AG09319 (cell line): ENCODE results near the gene FXYD2.

Source experiments
- DNase-seq: peaks from one replicate; pipeline ENCODE4 v3.0.0-alpha.2; 2010; ENCODE audit warnings: low read depth; ENCODE audit errors: extremely low read depth
- TF ChIP-seq, protein P1 (sequence below): IDR thresholded peaks from 2 replicates; pipeline ENCODE4 v1.5.1; 2011; ENCODE audit warnings: low read depth, mild to moderate bottlenecking, inconsistent platforms, low read length, moderate library complexity

The FXYD2 gene

DNA sequence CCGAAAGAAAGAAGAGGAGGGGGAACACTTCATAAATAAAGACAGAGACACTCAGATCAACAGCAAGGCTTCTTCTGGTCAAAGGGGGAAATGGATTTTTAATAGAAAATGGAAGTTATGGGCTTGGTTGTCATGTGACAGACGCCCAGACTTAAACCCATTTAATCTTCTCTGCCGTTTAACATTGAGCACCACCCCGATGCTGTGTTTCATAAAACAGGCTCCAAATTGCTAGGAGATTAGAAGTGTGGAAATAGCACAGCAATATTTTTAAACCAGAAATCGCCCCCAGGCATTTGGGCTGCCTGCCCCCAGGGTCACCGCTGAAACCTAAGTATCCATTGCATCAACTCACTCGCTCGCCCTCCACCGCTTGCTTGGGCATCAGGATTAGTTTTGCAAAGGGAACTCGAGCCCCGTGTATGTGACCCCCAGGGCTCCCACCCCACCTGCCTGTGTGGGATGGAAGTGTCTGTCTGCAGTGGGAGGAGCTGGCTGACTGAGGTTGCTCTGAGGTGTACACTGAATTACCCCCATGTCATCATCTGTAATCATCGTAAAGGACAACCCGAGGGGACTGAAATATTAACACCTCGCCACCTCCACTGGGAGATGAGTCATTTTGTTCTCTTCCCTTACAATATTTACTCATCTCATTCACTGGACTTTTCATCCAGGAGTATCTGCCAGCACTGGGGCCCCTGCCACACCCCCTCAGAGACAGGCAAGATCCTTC is 38.2 kb downstream of the FXYD2 start:
- TF ChIP-seq, protein P1, sequence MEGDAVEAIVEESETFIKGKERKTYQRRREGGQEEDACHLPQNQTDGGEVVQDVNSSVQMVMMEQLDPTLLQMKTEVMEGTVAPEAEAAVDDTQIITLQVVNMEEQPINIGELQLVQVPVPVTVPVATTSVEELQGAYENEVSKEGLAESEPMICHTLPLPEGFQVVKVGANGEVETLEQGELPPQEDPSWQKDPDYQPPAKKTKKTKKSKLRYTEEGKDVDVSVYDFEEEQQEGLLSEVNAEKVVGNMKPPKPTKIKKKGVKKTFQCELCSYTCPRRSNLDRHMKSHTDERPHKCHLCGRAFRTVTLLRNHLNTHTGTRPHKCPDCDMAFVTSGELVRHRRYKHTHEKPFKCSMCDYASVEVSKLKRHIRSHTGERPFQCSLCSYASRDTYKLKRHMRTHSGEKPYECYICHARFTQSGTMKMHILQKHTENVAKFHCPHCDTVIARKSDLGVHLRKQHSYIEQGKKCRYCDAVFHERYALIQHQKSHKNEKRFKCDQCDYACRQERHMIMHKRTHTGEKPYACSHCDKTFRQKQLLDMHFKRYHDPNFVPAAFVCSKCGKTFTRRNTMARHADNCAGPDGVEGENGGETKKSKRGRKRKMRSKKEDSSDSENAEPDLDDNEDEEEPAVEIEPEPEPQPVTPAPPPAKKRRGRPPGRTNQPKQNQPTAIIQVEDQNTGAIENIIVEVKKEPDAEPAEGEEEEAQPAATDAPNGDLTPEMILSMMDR: no peak
- DNase-seq: no peak

- no peak for DNase-seq
- TF ChIP-seq, protein P1: no peak
Observed at GRCh38 chr11:117782101-117782500, 42.4 kb downstream of the FXYD2 start.

GRCh38 chr11:117781627-117782026 is 42.9 kb downstream of the FXYD2 start:
- DNase-seq: no peak
- TF ChIP-seq, protein P1: no peak

DNA sequence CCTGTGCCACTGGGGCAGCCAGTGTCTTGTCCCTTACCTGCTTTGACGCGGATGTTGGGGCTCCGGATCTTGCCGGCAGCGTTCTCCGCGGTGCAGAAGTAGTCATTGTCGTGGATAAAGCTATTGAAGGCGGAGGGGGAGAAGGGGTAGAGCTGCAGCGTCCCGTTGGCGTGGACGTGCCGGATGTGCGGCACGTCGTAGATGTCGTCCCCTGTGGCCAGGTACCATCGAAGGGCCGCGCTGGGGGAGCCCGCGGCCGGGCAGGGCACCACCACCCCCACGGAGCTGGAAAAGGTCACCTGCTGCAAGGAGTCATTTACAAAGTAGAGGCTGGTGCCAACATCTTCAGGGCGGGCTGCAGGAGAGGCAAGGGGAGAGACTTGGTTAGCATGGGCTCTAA is 44.1 kb downstream of the FXYD2 start:
- no peak for DNase-seq
- TF ChIP-seq, protein P1: no peak

GRCh38 chr11:117774553-117774952 is 50.0 kb downstream of the FXYD2 start:
- TF ChIP-seq, protein P1: no peak

DNA sequence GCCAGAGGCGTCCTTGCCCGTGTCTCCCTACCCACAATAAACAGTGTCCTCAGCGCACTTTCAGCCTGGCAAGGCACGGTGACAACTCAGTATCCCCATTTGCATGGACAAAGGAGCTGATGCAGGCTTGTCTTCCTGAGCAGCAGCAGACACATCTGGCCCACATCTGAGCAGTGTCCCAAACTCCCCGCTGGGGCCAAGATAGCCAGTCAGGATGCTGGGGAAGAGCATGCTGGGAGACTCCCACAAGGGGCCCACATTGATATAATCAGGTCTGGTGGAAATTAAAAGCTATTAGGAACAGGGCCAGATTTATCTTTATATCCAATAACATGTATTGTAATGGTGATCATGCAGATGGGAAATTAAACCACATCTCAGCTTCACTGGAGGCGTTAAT is 52.2 kb downstream of the FXYD2 start:
- TF ChIP-seq, protein P1: no peak
- no peak for DNase-seq

More at GRCh38 chr11:117774553-117774952, 50.0 kb downstream of the FXYD2 start:
- no peak for DNase-seq

DNA sequence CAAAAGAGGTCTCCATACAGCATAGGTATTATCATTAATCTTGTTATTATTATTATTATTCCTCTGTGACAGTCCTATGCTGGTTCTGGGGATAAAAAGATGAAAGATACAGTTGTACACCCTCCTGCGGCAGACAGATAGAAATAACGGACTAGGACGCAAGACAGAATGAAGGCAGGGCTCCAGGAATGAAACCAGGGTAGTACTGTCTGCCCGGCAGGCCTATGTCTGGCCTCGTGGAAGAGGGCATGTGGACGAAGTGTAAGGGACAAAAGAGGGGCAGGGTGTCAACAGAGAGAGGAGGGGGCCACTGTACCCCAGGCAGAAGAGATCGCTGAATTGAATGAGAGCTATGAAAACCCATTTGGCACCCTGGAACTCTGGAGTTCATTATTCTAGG is 52.7 kb downstream of the FXYD2 start:
- no peak for DNase-seq

More for the DNA sequence above, 52.7 kb downstream of the FXYD2 start:
- TF ChIP-seq, protein P1: no peak
